Measurements from ENCODE around the gene PCAT7.
"Not testable (repeated sequence)": the region's sequence is repeated elsewhere in the genome, so short reads cannot be mapped to it uniquely, and the experiment has no call there.

The PCAT7 gene

GRCh38 chr9:94554439-94555331 is at the start of gene PCAT7:
PCAT7 (plus strand) TSS chr9:94555083.
- DNase-seq = peak in 1 of 2 experiments; percentile 2

DNA sequence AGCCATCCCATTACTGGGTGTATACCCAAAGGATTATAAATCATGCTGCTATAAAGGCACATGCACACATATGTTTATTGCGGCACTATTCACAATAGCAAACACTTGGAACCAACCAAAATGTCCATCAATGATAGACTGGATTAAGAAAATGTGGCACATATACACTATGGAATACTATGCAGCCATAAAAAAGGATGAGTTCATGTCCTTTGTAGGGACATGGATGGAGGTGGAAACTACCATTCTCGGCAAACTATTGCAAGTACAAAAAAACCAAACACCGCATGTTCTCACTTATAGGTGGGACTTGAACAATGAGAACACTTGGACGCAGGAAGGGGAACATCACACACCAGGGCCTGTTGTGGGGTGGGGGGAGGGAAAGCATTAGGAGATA is 48.5 kb upstream of the PCAT7 start:
- not testable (repeated sequence) for DNase-seq

GRCh38 chr9:94507531-94508258 is 47.2 kb upstream of the PCAT7 start:
- DNase-seq = no peak

GRCh38 chr9:94511134-94511954 is 43.5 kb upstream of the PCAT7 start:
- DNase-seq = no peak

DNA sequence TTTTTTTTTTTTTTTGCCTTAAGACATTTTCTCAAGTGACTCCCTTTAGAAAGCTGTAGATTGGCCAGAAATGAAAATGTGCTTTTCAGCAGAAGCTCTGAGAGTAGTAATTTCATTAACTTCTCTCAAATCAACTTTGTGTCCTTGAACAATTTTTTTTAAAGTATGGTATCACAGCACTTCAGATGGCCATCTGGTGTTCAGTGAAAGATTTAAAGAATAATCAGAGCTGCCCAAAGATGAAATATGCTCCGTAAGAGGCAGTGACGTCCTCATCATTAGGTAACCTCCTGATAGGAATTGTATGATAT is 43.0 kb upstream of the PCAT7 start:
- no peak for DNase-seq

GRCh38 chr9:94514722-94515121 is 40.2 kb upstream of the PCAT7 start:
- DNase-seq = no peak

- no peak for DNase-seq
These were observed 37.6 kb upstream of the PCAT7 start for GRCh38 chr9:94517254-94517653.

- DNase-seq = no peak
These were observed 29.4 kb upstream of the PCAT7 start for GRCh38 chr9:94525396-94526035.

- DNase-seq = no peak
These were observed 28.6 kb upstream of the PCAT7 start for GRCh38 chr9:94526271-94526670.

DNA sequence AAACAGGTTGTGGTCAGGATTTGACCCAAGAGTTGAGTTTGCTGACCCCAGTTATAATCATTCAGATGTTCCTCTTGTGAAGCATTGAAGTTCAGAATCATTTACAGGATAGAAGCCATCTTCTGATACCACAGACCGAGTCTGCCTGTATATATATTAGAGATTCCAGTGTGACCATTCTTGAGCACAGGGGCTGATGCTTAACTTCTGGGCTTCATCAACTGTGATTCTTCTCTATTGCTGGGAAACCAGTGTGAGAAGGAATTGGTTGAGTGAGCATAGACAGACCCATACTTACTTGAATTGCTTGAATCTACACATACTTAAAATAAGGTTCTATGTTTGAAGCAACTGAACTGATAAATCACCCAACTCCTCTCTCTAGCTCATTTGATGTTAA is 27.9 kb upstream of the PCAT7 start:
- no peak for DNase-seq

- no peak for DNase-seq
These were observed 26.0 kb upstream of the PCAT7 start for GRCh38 chr9:94528886-94529285.

GRCh38 chr9:94533155-94533554 is 21.7 kb upstream of the PCAT7 start:
- no peak for DNase-seq

GRCh38 chr9:94533601-94534000 is 21.3 kb upstream of the PCAT7 start:
- no peak for DNase-seq

DNA sequence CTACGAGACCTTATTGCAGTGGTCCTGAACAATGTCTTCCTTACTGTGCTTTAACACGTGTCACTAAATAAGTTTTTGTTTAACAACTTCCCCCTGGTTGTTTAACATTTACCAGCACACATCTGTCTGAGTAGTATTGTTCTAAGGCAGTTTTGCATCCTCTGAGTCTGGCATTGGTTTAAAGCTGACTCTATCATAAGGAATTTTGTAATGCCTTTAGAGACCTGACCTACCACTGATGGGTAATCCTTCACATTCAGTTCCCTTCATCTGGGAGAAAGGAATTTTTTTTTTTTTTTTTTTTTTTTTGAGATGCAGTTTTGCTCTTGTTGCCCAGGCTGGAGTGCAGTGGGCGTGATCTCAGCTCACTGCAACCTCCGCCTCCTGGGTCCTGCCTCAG is 20.0 kb upstream of the PCAT7 start:
- DNase-seq = no peak

GRCh38 chr9:94538908-94539307 is 16.0 kb upstream of the PCAT7 start:
- DNase-seq = no peak

- not testable (repeated sequence) for DNase-seq
These were observed 10.5 kb upstream of the PCAT7 start for GRCh38 chr9:94544335-94544734.

- DNase-seq = no peak
These were observed 8.9 kb upstream of the PCAT7 start for GRCh38 chr9:94545940-94546339.

- DNase-seq = no peak
These were observed 1.6 kb upstream of the PCAT7 start for GRCh38 chr9:94553029-94553938.

DNA sequence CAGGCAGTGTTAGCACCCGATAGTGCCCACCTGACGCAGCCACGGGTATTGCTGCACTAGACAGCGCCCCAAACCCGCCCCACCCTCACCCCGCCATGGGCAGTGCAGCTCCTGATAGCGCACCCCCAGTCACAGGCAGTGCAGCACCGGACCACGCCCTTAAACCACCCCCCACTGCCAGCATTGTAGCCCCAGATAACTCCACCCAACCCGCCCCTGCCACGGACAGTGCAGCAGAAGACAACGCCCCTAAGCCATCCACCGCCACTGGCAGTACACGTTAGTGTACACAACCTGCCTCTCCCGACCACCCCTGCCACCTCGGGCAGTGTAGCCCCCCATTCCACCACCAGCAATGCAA is 825 bp upstream of the PCAT7 start:
- no peak for DNase-seq

- DNase-seq = no peak
These were observed 2.5 kb downstream of the PCAT7 start for GRCh38 chr9:94557376-94557775.

DNA sequence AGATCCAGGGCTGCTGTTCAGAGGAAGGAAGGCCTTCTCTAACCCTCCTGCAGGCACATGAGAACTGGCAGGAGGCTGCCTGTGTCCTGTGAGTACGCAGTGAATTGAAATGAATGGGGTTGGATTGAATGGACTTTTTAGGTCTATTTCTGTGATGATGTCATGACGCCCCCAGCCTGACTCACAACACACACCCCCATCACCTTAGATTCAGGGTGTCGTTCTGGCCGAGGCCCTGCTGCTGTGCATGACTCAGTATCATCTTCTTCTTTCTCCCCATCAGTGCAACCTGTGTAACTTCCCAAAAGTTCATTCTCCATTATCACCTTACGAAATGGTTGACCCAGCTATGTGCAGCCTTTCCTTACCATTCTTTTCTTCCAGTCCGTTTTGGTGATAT is 5.4 kb downstream of the PCAT7 start:
- no peak for DNase-seq

DNA sequence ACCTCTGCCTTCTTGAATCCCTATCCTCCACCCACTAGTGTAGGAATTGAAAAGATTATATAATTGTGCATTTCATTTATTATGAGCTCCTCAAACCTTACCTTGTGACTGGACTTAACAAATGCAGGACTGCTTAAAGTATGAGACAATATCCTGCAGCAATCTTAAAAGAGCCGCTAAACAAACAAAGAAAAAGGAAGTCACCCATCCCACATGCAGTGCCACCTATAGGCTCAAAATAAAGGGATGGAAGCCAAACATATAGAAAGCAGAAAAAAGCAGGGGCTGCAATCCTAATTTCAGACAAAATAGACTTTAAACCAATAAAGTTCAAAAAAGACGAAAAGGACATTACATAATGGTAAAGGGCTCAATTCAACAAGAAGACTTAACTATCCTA is 8.7 kb downstream of the PCAT7 start:
- no peak for DNase-seq

Measured in activated CD4-positive, alpha-beta T cell treated with anti-CD3 and anti-CD28 coated beads, Interleukin-2, amount 50 U/mL, for 4 hours (primary cell).